Natural killer cell treated with Interleukin-12 subunit alpha and Interleukin-12 subunit beta and Interleukin-15 and Interleukin-18, amount 100 ng/mL, for 72 hours (primary cell): ENCODE results near the gene RUNDC3A. TPM values are rescaled to one million over a fixed set of nuclear protein-coding genes. Genes with fewer than 3 reads are reported as not detected.
"Not testable (repeated sequence)": the region's sequence is repeated elsewhere in the genome, so short reads cannot be mapped to it uniquely, and the experiment has no call there.

ENCODE experiments used
- ATAC-seq, 2 donors: fragments of 150-1000 bp; cut with Tn5 transposase in 1 of 2; sonication (Bioruptor Pico), chemical (Tn5 transposase) in 1 of 2; 2 replicates each; pipeline ENCODE4 v1.10.0; 2021
- DNase-seq: peaks from one replicate; pipeline ENCODE4 v3.0.0; 2022; ENCODE audit warnings: low spot score
- H3K27ac Mint-ChIP-seq, 2 donors: 1 replicate in 1 of 2; 2 replicates in 1 of 2; pipeline ENCODE4 v1.8.0; 2022; ENCODE audit warnings: mixed read lengths in 2 of 2, mild to moderate bottlenecking in 1 of 2, moderate library complexity in 1 of 2
- H3K27me3 Mint-ChIP-seq, 2 donors: 1 replicate in 1 of 2; 2 replicates in 1 of 2; pipeline ENCODE4 v1.8.0; 2022; ENCODE audit warnings: mixed read lengths in 2 of 2
- H3K36me3 Mint-ChIP-seq: one replicate; pipeline ENCODE4 v1.8.0; 2022; ENCODE audit warnings: mixed read lengths
- H3K4me1 Mint-ChIP-seq, 2 donors: 1 replicate in 1 of 2; 2 replicates in 1 of 2; pipeline ENCODE4 v1.8.0; 2022; ENCODE audit warnings: low read depth in 2 of 2, mixed read lengths in 2 of 2, mild to moderate bottlenecking in 1 of 2
- H3K4me3 Mint-ChIP-seq: one replicate; pipeline ENCODE4 v1.8.0; 2022; ENCODE audit warnings: mixed read lengths
- H3K9me3 Mint-ChIP-seq: 2 replicates; pipeline ENCODE4 v1.8.0; 2022; ENCODE audit warnings: mixed read lengths
- total RNA-seq, 2 donors: library from RNA; stranded (reverse); gene quantifications; one replicate each; pipeline ENCODE4 v1.2.3, GENCODE V29; 2022

The RUNDC3A gene
- total RNA-seq, 2 donors from 2014 or later = 0.48 TPM; not detected in 1

DNA sequence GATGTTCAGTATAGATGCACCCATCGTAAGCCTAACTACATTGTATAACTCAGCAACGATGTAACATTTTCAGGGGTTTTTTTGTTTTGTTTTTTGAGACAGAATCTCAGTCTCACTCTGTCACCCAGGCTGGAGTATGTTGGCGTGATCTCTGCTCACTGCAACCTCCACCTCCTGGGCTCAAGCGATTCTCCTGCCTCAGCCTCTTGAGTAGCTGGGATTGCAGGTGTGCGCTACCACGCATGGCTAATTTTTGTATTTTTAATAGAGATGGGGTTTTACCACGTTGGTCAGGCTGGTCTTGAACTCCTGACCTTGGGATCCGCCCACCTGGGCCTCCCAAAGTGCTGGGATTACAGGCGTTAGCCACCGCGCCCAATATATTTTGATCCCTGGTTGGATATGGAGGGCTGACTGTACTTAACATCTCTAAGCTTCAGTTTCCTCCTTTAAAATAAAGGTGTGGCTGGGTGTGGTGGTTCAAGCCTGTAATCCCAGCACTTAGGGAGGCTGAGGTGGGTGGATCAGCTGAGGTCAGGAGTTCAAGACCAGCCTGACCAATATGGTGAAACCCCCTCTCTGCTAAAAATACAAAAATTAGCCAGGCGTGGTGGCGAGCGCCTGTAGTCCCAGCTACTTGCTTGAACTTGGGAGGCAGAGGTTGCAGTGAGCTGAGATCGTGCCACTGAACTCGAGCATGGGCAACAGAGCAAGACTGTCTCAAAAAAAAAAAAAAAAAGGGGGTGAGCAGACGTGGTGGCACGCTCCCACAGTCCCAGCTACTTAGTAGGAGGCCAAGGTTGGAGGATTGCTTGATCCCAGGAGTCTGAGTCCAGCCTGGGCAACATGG lies 39.0 kb downstream of the RUNDC3A start:
- H3K4me1 Mint-ChIP-seq = peaks cover 29% of the 10 kb centered on the region in 2 donors
- H3K36me3 Mint-ChIP-seq, ATAC-seq, H3K27ac Mint-ChIP-seq, H3K9me3 Mint-ChIP-seq, H3K4me3 Mint-ChIP-seq: not testable (repeated sequence)
- H3K27me3 Mint-ChIP-seq = peaks cover 10 to 18% of the 10 kb centered on the region in 2 donors
- DNase-seq = peak; percentile 41

DNA sequence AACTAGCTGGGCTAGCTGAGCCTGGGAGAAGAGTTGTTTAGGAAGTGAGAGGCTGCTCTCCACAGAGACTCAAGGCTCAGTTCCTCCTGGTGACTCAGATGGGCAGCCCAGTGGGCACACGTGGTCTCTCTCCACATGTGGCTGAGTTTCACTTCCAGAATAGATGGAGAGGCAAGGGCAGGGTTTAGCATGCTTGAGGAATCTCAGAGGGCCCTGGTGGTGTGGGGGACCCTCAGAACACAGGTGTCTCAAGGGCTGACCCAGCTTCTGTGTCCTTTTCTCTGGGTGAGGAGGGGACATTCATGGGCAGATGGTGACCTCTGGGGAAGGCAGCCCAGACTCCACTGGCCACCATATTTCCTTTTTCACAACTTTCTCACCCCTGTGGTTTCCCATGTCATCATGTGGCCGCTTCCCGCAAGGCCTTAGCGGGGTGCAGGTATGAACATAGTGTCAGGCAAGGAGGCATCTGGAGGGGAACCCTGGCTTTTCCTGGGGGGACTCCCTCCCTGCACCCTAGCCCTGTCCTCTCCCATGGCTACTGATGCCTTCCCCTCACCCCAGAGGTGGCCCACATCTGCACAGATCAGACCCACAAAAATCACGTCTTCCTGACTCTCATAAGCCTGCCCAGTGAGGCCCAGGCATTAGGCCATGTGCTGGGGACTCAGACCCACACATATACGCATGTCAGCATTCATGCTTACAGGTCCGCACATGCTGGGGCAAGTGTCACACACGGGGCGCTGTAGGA lies 40.0 kb downstream of the RUNDC3A start:
- ATAC-seq = peak; percentile 63 to 65
- H3K4me1 Mint-ChIP-seq = peaks cover 29 to 32% of the 10 kb centered on the region in 2 donors

DNA sequence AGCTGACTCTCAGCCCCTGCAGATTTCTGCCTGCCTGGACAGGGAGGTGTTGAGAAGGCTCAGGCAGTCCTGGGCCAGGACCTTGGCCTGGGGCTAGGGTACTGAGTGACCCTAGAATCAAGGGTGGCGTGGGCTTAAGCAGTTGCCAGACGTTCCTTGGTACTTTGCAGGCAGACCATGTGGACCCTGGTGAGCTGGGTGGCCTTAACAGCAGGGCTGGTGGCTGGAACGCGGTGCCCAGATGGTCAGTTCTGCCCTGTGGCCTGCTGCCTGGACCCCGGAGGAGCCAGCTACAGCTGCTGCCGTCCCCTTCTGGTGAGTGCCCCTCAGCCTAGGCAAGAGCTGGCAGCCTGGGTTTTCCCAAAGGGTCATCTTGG lies 40.6 kb downstream of the RUNDC3A start:
- Mint-ChIP-seq H3K27ac (no peak overlapping the region), H3K4me1 (peaks cover 29% of the 10 kb centered on the region in 2 donors), H3K36me3 (no peaks in the 10 kb centered on the region), H3K9me3 (no peaks in the 10 kb centered on the region), H3K27me3 (peaks cover 2 to 3% of the 10 kb centered on the region in 2 donors), H3K4me3 (peak overlapping the region; percentile 21)
- peak; percentile 56 for DNase-seq
- no peak for ATAC-seq

More for the DNA sequence above, 40.0 kb downstream of the RUNDC3A start:
- Mint-ChIP-seq H3K36me3 (no peaks in the 10 kb centered on the region), H3K27me3 (peaks cover 7 to 8% of the 10 kb centered on the region in 2 donors), H3K4me3 (peak overlapping the region; percentile 21), H3K27ac (peak overlapping the region; percentile 14 to 31), H3K9me3 (no peaks in the 10 kb centered on the region)
- DNase-seq = peak; percentile 73

DNA sequence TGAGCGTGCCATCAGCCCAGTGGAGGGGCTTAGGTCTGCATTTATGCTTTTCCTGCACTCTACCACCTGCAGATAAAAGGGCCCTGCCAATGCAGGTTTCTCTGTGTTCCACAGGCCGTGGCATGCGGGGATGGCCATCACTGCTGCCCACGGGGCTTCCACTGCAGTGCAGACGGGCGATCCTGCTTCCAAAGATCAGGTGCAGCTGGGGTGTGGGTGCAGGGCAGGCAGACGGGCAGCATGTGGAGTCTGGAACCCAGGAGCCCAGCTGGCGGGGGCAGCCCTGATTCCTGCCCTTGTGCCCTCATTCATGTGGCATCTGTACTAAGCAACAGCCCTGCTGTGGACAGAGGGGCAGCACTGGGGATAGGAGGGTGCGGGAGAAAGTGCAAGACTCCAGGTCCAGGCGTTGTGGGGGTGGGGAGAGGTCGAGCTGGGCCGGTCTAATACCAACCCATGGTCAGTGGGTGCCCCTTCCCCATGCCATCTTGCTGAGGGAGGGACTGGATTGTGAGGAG lies 41.2 kb downstream of the RUNDC3A start:
- Mint-ChIP-seq H3K27ac (no peak overlapping the region), H3K4me1 (peaks cover 26 to 29% of the 10 kb centered on the region in 2 donors), H3K36me3 (no peaks in the 10 kb centered on the region), H3K9me3 (no peaks in the 10 kb centered on the region), H3K4me3 (no peak overlapping the region), H3K27me3 (no peaks in the 10 kb centered on the region)
- DNase-seq = peak; percentile 51
- ATAC-seq = no peak

DNA sequence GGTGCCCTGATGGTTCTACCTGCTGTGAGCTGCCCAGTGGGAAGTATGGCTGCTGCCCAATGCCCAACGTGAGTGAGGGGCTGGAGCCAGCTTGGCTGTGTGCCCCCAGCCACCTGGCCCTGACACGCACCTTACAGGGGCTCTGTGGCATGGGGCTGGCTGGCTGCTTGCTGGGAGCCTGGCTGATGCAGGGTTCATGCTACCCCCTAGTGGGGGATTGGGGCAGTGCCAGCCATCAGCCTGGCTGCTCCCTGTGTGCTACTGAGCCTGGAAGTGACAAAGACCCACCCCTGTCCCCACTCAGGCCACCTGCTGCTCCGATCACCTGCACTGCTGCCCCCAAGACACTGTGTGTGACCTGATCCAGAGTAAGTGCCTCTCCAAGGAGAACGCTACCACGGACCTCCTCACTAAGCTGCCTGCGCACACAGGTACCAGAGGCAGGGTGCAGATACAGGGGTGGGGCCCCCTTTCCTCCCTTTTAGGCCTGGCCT lies 42.4 kb downstream of the RUNDC3A start:
- Mint-ChIP-seq H3K4me1 (peaks cover 17% of the 10 kb centered on the region in 2 donors), H3K9me3 (no peaks in the 10 kb centered on the region), H3K4me3 (no peak overlapping the region), H3K27me3 (no peaks in the 10 kb centered on the region), H3K27ac (no peak overlapping the region), H3K36me3 (no peaks in the 10 kb centered on the region)
- DNase-seq (peak; percentile 70), ATAC-seq (peak; percentile 62 to 71)

DNA sequence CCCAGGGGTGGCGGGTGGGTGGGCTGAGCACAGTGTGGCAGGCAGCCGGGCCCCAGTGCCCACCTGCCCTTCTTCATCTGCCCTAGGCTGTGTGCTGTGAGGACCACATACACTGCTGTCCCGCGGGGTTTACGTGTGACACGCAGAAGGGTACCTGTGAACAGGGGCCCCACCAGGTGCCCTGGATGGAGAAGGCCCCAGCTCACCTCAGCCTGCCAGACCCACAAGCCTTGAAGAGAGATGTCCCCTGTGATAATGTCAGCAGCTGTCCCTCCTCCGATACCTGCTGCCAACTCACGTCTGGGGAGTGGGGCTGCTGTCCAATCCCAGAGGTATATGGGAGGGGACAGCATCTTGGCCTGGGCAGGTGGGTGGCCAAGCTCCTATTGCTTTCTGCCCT lies 43.1 kb downstream of the RUNDC3A start:
- no peaks in the 10 kb centered on the region for H3K9me3 Mint-ChIP-seq
- peak; percentile 28 for DNase-seq
- H3K4me3 Mint-ChIP-seq = no peak overlapping the region
- no peak overlapping the region for H3K27ac Mint-ChIP-seq
- H3K4me1 Mint-ChIP-seq = peaks cover 11 to 12% of the 10 kb centered on the region in 2 donors
- H3K36me3 Mint-ChIP-seq = no peaks in the 10 kb centered on the region
- ATAC-seq = no peak
- H3K27me3 Mint-ChIP-seq = no peaks in the 10 kb centered on the region

DNA sequence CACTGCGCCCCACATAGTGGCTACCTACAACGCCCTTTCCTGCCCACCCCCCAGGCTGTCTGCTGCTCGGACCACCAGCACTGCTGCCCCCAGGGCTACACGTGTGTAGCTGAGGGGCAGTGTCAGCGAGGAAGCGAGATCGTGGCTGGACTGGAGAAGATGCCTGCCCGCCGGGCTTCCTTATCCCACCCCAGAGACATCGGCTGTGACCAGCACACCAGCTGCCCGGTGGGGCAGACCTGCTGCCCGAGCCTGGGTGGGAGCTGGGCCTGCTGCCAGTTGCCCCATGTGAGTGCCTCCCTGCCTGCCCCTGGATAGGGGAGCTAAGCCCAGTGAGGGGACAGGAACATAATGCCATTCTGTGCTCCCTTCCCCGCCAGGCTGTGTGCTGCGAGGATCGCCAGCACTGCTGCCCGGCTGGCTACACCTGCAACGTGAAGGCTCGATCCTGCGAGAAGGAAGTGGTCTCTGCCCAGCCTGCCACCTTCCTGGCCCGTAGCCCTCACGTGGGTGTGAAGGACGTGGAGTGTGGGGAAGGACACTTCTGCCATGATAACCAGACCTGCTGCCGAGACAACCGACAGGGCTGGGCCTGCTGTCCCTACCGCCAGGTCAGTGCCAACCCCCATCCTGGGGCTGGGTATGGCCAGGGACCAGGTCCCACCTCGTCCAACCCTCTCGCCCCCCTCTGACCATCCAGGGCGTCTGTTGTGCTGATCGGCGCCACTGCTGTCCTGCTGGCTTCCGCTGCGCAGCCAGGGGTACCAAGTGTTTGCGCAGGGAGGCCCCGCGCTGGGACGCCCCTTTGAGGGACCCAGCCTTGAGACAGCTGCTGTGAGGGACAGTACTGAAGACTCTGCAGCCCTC lies 43.8 kb downstream of the RUNDC3A start:
- no peak for ATAC-seq
- Mint-ChIP-seq H3K4me1 (peaks cover 11 to 12% of the 10 kb centered on the region in 2 donors), H3K9me3 (no peaks in the 10 kb centered on the region), H3K27ac (no peak overlapping the region), H3K36me3 (no peaks in the 10 kb centered on the region), H3K4me3 (no peak overlapping the region), H3K27me3 (no peaks in the 10 kb centered on the region)
- DNase-seq = peak; percentile 59

DNA sequence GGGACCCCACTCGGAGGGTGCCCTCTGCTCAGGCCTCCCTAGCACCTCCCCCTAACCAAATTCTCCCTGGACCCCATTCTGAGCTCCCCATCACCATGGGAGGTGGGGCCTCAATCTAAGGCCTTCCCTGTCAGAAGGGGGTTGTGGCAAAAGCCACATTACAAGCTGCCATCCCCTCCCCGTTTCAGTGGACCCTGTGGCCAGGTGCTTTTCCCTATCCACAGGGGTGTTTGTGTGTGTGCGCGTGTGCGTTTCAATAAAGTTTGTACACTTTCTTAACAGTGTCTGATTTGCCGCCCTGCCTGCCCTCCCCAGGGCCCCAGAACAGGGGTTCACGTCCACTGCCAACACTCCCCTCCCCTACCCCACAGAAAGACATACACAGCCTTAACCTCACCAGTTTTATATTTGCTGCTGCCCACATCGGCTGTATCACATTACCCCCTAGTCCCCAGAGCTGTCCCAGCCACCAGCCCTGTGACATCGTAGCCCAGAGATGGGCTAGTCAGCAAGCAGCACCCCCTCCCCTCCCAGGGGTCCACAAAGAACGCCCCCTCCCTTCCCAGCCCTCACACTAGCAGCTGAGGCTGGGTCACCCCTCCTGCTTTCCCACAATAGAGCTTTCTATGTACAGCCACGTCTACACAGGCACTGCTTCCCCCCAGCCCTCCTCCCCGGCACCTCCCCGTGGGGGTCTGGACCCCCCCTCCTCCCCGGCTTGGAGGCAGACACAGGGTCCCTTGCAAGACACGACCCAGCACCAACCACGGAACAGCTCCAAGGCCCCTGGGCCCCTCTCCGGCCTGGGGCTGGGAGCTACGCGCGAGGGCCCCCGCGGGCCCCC lies 44.6 kb downstream of the RUNDC3A start:
- H3K4me1 Mint-ChIP-seq = peaks cover 9 to 11% of the 10 kb centered on the region in 2 donors
- H3K27me3 Mint-ChIP-seq = no peaks in the 10 kb centered on the region
- DNase-seq = peak; percentile 54
- H3K36me3 Mint-ChIP-seq = no peaks in the 10 kb centered on the region
- H3K4me3 Mint-ChIP-seq = peak overlapping the region; percentile 71
- no peak overlapping the region for H3K27ac Mint-ChIP-seq
- ATAC-seq = no peak
- H3K9me3 Mint-ChIP-seq = no peaks in the 10 kb centered on the region

DNA sequence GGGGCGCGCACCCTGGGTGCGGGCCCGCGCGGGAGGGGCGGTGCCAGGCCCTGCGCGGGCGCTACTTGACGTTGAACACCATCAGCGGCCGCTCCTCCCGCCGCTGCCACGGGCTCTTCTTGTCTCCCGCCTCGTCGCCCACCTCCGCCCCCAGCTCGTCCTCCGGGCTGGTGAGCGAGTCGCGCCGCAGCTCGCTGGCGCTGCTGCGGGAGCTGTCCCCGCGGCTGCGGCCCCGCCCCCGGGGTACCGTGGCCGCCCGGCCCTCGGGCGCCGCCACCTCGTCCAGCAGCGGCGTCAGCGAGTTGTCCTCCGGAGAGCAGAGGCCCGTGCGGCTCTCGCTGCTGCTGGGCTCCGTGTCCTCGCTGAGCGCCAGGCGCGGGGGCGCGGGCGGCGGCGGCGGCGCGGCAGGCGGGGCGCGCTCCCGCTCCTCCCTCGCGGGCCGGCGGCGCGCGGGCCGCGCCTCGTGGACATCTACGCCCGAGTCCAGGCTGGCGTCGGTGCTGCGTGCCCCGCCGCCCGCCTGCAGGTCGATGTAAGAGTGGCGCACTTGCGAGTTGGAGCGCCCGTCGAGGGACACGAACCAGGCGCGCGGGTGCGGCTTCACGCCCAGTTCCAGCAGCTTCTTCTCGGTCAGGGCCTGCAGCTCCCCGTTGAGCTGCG lies 45.4 kb downstream of the RUNDC3A start:
- Mint-ChIP-seq H3K27ac (no peak overlapping the region), H3K27me3 (no peaks in the 10 kb centered on the region), H3K36me3 (no peaks in the 10 kb centered on the region), H3K4me1 (peaks cover 2 to 4% of the 10 kb centered on the region in 2 donors), H3K4me3 (no peak overlapping the region), H3K9me3 (no peaks in the 10 kb centered on the region)
- peak; percentile 60 for DNase-seq
- peak; percentile 7 to 57 for ATAC-seq

DNA sequence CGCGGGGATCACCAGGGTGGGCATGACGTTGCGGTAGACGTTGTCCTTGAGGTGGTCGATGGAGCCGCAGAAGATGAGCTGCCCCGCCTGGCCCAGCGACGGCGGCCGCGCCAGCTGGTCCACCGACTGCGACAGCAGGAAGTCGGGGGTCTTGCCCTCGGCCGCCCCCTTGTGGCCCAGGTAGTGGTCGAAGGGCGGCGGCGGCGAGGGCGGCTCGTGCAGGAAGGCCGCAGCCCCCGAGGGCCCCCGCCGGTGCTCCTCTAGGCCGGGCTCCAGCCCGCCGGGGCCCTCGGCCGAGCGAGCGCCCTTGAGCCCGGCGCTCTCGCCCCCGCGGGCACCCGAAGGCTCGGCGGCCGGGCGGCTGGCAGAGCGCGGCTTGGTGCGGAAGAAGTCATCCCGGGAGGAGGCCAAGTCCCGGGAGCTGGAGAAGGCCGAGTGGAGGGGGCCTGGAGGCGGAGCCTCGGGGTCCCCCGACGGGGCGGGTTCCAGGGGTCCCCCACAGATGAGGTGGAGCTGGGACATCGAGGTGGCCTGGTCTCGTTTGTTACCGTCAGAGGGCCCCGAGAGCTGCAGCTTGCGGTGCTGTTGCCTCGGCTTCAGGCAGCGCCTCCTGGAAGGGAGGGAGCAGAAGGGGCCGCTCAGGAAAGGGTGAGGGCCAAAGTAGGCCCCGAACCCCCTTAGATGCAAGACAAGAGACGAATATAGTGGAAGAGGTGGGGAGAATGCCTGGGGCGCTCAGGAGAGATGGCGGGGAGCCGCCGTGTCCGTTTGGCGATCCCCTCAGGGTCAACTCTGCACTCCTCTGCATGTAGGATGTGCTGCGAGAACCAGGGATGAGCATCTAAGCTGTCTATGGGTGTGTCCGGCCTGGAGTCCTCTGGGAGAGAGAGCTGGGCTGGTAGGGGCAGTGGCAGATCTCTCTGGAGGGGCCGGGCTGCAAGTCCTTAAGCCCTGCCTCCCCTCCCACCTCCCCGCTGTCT lies 46.5 kb downstream of the RUNDC3A start:
- no peak overlapping the region for H3K4me3 Mint-ChIP-seq
- no peaks in the 10 kb centered on the region for H3K9me3 Mint-ChIP-seq
- DNase-seq = peak; percentile 64
- no peaks in the 10 kb centered on the region for H3K36me3 Mint-ChIP-seq
- peaks cover 0 to 3% of the 10 kb centered on the region in 2 donors for H3K4me1 Mint-ChIP-seq
- ATAC-seq = peak; percentile 17 to 52
- no peak overlapping the region for H3K27ac Mint-ChIP-seq
- no peaks in the 10 kb centered on the region for H3K27me3 Mint-ChIP-seq

DNA sequence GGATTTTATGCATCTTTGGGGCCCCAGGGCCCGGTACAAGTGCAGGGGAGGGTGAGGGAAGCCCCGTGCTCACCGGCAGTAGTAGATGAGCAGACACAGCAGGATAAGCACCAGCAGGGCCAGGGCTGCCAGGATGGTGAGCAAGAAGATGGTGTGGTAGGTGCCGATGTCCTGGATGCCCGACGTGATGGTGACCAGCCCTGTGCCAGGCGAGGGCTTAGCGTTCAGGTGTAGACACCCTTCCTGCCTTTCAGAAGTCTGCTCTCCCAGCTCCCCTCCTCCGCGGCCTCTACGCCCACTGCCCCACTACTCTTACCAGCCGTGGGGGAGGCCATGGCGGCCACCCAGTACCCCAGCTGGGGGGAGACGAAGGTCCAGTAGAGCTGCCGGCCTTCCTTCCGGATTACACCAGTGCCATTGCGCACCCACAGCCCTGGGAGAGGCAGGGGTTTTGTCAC lies 47.3 kb downstream of the RUNDC3A start:
- ATAC-seq (no peak), DNase-seq (peak; percentile 57)
- Mint-ChIP-seq H3K36me3 (no peaks in the 10 kb centered on the region), H3K4me3 (no peak overlapping the region), H3K27ac (no peak overlapping the region), H3K9me3 (no peaks in the 10 kb centered on the region), H3K27me3 (peaks cover 4 to 6% of the 10 kb centered on the region in 2 donors), H3K4me1 (peaks cover 0 to 3% of the 10 kb centered on the region in 2 donors)
